ENCODE measurements around the gene GAS7.

GRCh38 chr17:9974448-9975381 lies 223.7 kb downstream of the GAS7 start:
- no peak for TF ChIP-seq CTCF (IDR thresholded peaks at IDR 0.05; ENCODE audit: low read length)
- TF ChIP-seq EZH2 (IDR thresholded peaks at IDR 0.05; ENCODE audit: borderline replicate concordance, low read length): no peak
